ENCODE results near the gene PLEKHA7. TPM values are rescaled to one million over a fixed set of nuclear protein-coding genes. Genes with fewer than 3 reads are reported as not detected.

PLEKHA7 gene
- total and polyA plus RNA-seq, 2 of the 13 experiments (the other 11 are each of a cell fraction or from before 2014, with no cell fraction given), result 17.5 to 18.7 TPM

GRCh38 chr11:16982809-16983208, 31.4 kb downstream of the PLEKHA7 start:
- ChIA-PET CTCF (ENCODE audit: low intra/inter-chr PET ratio, low total read pairs) (no interaction called here), POLR2A (interaction anchor here (0.9 to 1.2 kb wide), 4 partner anchors 9 to 44 kb away, joined by 3 to 6 read pairs (median 4); partner anchors contain the start of gene PLEKHA7)
- no peak for TF ChIP-seq KDM5A (IDR thresholded peaks at IDR 0.05; ENCODE audit: borderline replicate concordance, low read length)
- TF ChIP-seq ZNF670 (CRISPR knock-in tag; IDR thresholded peaks at IDR 0.05; ENCODE audit: borderline replicate concordance), result 0 out of 2 replicates have a peak, but pooled peaks have one; percentile 13
- Histone ChIP-seq H3K36me3 (replicated peaks in 1 of 2; ENCODE audit: control insufficient read depth in 1 of 2, insufficient read depth in 2 of 2, low read length in 2 of 2) (no peaks in the 10 kb centered on the region; a peak in 1 of 5 replicates), H2AFZ (ENCODE audit: low read length) (no peak overlapping the region), H3K27me3 (ENCODE audit: control insufficient read depth in 1 of 2, insufficient read depth in 2 of 2, low read length in 2 of 2) (no peaks in the 10 kb centered on the region), H3K4me2 (ENCODE audit: low read depth, low read length) (peak overlapping the region; percentile 96), H3K9me3 (ENCODE audit: low read length) (no peaks in the 10 kb centered on the region), H3K27ac (ENCODE audit: extremely low read length, insufficient read depth, low read length) (peak overlapping the region; percentile 85), H3K9ac (ENCODE audit: insufficient read depth, low read depth, low read length) (peak overlapping the region; percentile 73; the same call in 1 of the 2 replicates), H4K20me1 (ENCODE audit: insufficient read depth, low read length) (no peaks in the 10 kb centered on the region; the same call in 1 of the 2 replicates), H3K79me2 (ENCODE audit: insufficient read depth, low read length) (peaks cover 68% of the 10 kb centered on the region), H3K4me1 (ENCODE audit: insufficient read depth, low read length) (peaks cover 85% of the 10 kb centered on the region), H3K4me3 (replicated peaks in 1 of 3; ENCODE audit: insufficient read depth in 1 of 3, low read depth in 2 of 3, low read length in 3 of 3) (peak overlapping the region in 1 of 3 experiments; percentile 52; a peak in 2 of 6 replicates)
- WGBS (ENCODE audit: low lambda C conversion rate), result 100% methylated on average over 1 of the region's 1 CpG
- intact Hi-C loops (cut with micrococcal nuclease; ENCODE audit: unreplicated experiment) (no loop called here), in situ Hi-C loops (cut with HindIII; ENCODE audit: extremely low pct_ligation_motif_present, low pct_unique_long_range_greater_than_20kb) (no loop called here)
- DNase-seq (ENCODE audit: low spot score), result no peak
- no peak for ATAC-seq
- no TSS peak for BruUV-seq (replicated peaks)
- FAIRE-seq, result peak; percentile 50

GRCh38 chr11:16982256-16982671, 31.9 kb downstream of the PLEKHA7 start:
- in situ Hi-C loops (cut with HindIII; ENCODE audit: extremely low pct_ligation_motif_present, low pct_unique_long_range_greater_than_20kb) (no loop called here), intact Hi-C loops (cut with micrococcal nuclease; ENCODE audit: unreplicated experiment) (no loop called here)
- Histone ChIP-seq H3K9ac (ENCODE audit: insufficient read depth, low read depth, low read length) (peak overlapping the region; percentile 73), H3K27me3 (ENCODE audit: control insufficient read depth in 1 of 2, insufficient read depth in 2 of 2, low read length in 2 of 2) (no peaks in the 10 kb centered on the region), H3K4me2 (ENCODE audit: low read depth, low read length) (peak overlapping the region; percentile 96), H3K9me3 (ENCODE audit: low read length) (no peaks in the 10 kb centered on the region), H4K20me1 (ENCODE audit: insufficient read depth, low read length) (no peaks in the 10 kb centered on the region; the same call in 1 of the 2 replicates), H2AFZ (ENCODE audit: low read length) (no peak overlapping the region), H3K36me3 (replicated peaks in 1 of 2; ENCODE audit: control insufficient read depth in 1 of 2, insufficient read depth in 2 of 2, low read length in 2 of 2) (no peaks in the 10 kb centered on the region; a peak in 1 of 5 replicates), H3K4me3 (replicated peaks in 1 of 3; ENCODE audit: insufficient read depth in 1 of 3, low read depth in 2 of 3, low read length in 3 of 3) (peak overlapping the region; percentile 14 to 52 (median 35); a peak in 3 of 6 replicates), H3K27ac (ENCODE audit: extremely low read length, insufficient read depth, low read length) (peak overlapping the region; percentile 85), H3K4me1 (ENCODE audit: insufficient read depth, low read length) (peaks cover 79% of the 10 kb centered on the region), H3K79me2 (ENCODE audit: insufficient read depth, low read length) (peaks cover 72% of the 10 kb centered on the region)
- TSS peak; percentile 93 for BruUV-seq (replicated peaks)
- ATAC-seq (peak; percentile 67), FAIRE-seq (peak; percentile 21), DNase-seq (ENCODE audit: low spot score) (peak; percentile 71)
- CTCF ChIA-PET (ENCODE audit: low intra/inter-chr PET ratio, low total read pairs), result no interaction called here
- WGBS (ENCODE audit: low lambda C conversion rate), result 100% methylated on average over 1 of the region's 5 CpGs
- POLR2A ChIA-PET, result interaction anchor here (0.9 to 1.2 kb wide), 4 partner anchors 10 to 45 kb away, joined by 3 to 6 read pairs (median 4); partner anchors contain the start of gene PLEKHA7
- TF ChIP-seq JUNB (CRISPR knock-in tag; IDR thresholded peaks at IDR 0.05; ENCODE audit: borderline replicate concordance) (no peak), PLRG1 (conservative IDR thresholded peaks at IDR 0.05) (no peak), NRL (CRISPR knock-in tag; IDR thresholded peaks at IDR 0.05; ENCODE audit: borderline replicate concordance) (no peak), ELF3 (CRISPR knock-in tag; IDR thresholded peaks at IDR 0.05) (peak; percentile 23; the same call in 1 of the 2 replicates), POLR2G (IDR thresholded peaks at IDR 0.05; ENCODE audit: low read depth, low read length) (no peak), RBM39 (IDR thresholded peaks at IDR 0.05; ENCODE audit: low read depth, low read length, poor library complexity, severe bottlenecking) (no peak)
- TF ChIP-seq, protein P1, sequence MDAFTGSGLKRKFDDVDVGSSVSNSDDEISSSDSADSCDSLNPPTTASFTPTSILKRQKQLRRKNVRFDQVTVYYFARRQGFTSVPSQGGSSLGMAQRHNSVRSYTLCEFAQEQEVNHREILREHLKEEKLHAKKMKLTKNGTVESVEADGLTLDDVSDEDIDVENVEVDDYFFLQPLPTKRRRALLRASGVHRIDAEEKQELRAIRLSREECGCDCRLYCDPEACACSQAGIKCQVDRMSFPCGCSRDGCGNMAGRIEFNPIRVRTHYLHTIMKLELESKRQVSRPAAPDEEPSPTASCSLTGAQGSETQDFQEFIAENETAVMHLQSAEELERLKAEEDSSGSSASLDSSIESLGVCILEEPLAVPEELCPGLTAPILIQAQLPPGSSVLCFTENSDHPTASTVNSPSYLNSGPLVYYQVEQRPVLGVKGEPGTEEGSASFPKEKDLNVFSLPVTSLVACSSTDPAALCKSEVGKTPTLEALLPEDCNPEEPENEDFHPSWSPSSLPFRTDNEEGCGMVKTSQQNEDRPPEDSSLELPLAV (CRISPR knock-in tag; conservative IDR thresholded peaks at IDR 0.05; ENCODE audit: low read depth), result no peak
- TF ChIP-seq, protein P2, sequence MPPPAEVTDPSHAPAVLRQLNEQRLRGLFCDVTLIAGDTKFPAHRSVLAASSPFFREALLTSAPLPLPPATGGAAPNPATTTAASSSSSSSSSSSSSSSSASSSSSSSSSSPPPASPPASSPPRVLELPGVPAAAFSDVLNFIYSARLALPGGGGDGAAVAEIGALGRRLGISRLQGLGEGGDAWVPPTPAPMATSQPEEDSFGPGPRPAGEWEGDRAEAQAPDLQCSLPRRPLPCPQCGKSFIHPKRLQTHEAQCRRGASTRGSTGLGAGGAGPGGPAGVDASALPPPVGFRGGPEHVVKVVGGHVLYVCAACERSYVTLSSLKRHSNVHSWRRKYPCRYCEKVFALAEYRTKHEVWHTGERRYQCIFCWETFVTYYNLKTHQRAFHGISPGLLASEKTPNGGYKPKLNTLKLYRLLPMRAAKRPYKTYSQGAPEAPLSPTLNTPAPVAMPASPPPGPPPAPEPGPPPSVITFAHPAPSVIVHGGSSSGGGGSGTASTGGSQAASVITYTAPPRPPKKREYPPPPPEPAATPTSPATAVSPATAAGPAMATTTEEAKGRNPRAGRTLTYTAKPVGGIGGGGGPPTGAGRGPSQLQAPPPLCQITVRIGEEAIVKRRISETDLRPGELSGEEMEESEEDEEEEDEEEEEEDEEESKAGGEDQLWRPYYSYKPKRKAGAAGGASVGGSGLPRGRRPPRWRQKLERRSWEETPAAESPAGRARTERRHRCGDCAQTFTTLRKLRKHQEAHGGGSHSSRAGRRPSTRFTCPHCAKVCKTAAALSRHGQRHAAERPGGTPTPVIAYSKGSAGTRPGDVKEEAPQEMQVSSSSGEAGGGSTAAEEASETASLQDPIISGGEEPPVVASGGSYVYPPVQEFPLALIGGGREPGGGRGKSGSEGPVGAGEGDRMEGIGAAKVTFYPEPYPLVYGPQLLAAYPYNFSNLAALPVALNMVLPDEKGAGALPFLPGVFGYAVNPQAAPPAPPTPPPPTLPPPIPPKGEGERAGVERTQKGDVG (CRISPR knock-in tag; IDR thresholded peaks at IDR 0.05; ENCODE audit: borderline replicate concordance), result no peak
- TF ChIP-seq, protein P3, sequence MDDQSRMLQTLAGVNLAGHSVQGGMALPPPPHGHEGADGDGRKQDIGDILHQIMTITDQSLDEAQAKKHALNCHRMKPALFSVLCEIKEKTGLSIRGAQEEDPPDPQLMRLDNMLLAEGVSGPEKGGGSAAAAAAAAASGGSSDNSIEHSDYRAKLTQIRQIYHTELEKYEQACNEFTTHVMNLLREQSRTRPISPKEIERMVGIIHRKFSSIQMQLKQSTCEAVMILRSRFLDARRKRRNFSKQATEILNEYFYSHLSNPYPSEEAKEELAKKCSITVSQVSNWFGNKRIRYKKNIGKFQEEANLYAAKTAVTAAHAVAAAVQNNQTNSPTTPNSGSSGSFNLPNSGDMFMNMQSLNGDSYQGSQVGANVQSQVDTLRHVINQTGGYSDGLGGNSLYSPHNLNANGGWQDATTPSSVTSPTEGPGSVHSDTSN (CRISPR knock-in tag; IDR thresholded peaks at IDR 0.05; ENCODE audit: borderline replicate concordance), result no peak
